Measurements from ENCODE around the gene SLC39A11.

- TF ChIP-seq CTCF (IDR thresholded peaks at IDR 0.05): no peak
- TF ChIP-seq POLR2A (IDR thresholded peaks at IDR 0.05): no peak
Measured at GRCh38 chr17:73068322-73069153, 23.9 kb downstream of the SLC39A11 start.

Measured in esophagus squamous epithelium (tissue), 4 donors.